ENCODE data around the gene LTBP1.

- TF ChIP-seq ZNF660 (CRISPR knock-in tag; IDR thresholded peaks at IDR 0.05; ENCODE audit: borderline replicate concordance, low read depth) (no peak), MAFK (conservative IDR thresholded peaks at IDR 0.05 in 1 of 2, IDR thresholded peaks at IDR 0.05 in 1 of 2; ENCODE audit: low read length in 2 of 2) (no peak), DMAP1 (CRISPR knock-in tag; IDR thresholded peaks at IDR 0.05) (no peak), POLR2A (IDR thresholded peaks at IDR 0.05; ENCODE audit: insufficient read depth in 1 of 2, low read depth in 2 of 2, low read length in 2 of 2) (no peak), POLR2AphosphoS5 (IDR thresholded peaks at IDR 0.05; ENCODE audit: low read depth, low read length) (no peak), PBX3 (CRISPR knock-in tag; IDR thresholded peaks at IDR 0.05; ENCODE audit: borderline replicate concordance) (no peak), EZH2 (conservative IDR thresholded peaks at IDR 0.05; ENCODE audit: low read depth, low read length) (no peak), NCOA1 (CRISPR knock-in tag; IDR thresholded peaks at IDR 0.05) (no peak), CENPBD1 (CRISPR knock-in tag; IDR thresholded peaks at IDR 0.05; ENCODE audit: borderline replicate concordance, low read depth) (no peak), FOXA3 (CRISPR knock-in tag; IDR thresholded peaks at IDR 0.05) (no peak), TFAP4 (IDR thresholded peaks at IDR 0.05; ENCODE audit: borderline replicate concordance, low read depth) (no peak), ATF3 (CRISPR knock-in tag; IDR thresholded peaks at IDR 0.05) (no peak), ZNF138 (CRISPR knock-in tag; IDR thresholded peaks at IDR 0.05; ENCODE audit: low read depth) (no peak), KLF16 (CRISPR knock-in tag; IDR thresholded peaks at IDR 0.05) (no peak)
These were observed 318.0 kb downstream of the LTBP1 start for GRCh38 chr2:33264766-33265165.

Measured in HepG2 (cell line).